Cardiac muscle cell (in vitro differentiated cells and primary cell): ENCODE results near the gene CDC42SE1. TPM values are rescaled to one million over a fixed set of nuclear protein-coding genes. Genes with fewer than 3 reads are reported as not detected.

ENCODE experiments used
- DNase-seq, 2 donors: peaks; one replicate each; pipeline versions ENCODE4 v3.0.0 to v3.0.0-alpha.2; 2010 to 2017; ENCODE audit warnings: low read depth in 1 of 2, low spot score in 1 of 2
- H3K27ac ChIP-seq: fragments of 200-600 bp; sonication (generic); 2 replicates; pipeline ENCODE4 v1.5.1; 2016
- H3K27me3 ChIP-seq: fragments of 200-600 bp; sonication (generic); 2 replicates; pipeline ENCODE4 v1.6.0; 2016; ENCODE audit warnings: control low read depth
- H3K36me3 ChIP-seq: fragments of 200-600 bp; sonication (generic); 2 replicates; pipeline ENCODE4 v1.5.1; 2016; ENCODE audit warnings: control low read depth
- H3K4me1 ChIP-seq: fragments of 200-600 bp; sonication (generic); 2 replicates; pipeline ENCODE4 v1.8.1; 2017; ENCODE audit warnings: low read depth, mild to moderate bottlenecking, mixed run types
- H3K4me3 ChIP-seq: fragments of 200-600 bp; sonication (generic); 2 replicates; pipeline ENCODE4 v1.5.1; 2016; ENCODE audit warnings: mild to moderate bottlenecking
- H3K9me3 ChIP-seq: fragments of 200-600 bp; sonication (generic); 2 replicates; pipeline ENCODE4 v1.5.1; 2017; ENCODE audit warnings: low read depth, mild to moderate bottlenecking, control low read depth
- polyA plus RNA-seq: library from polyadenylated mRNA; unstranded; fragments of >200 nt; fragmentation: Nextera tagmentation; extraction: Ambion mirVana; gene quantifications from 2 replicates; pipeline ENCODE4 v1.2.1, GENCODE V29; 2016
- total RNA-seq: library from RNA; depleted of rRNA; stranded (reverse); fragments of >200 nt; gene quantifications from 2 replicates; pipeline ENCODE4 v1.2.3, GENCODE V29; 2016
- TF ChIP-seq, protein P1 (sequence below): IDR thresholded peaks from 2 replicates; pipeline ENCODE4 v1.5.1; 2012; ENCODE audit warnings: low read depth, mild to moderate bottlenecking, low read length

CDC42SE1 gene
- total and polyA plus RNA-seq, 2 experiments from 2014 or later, result 24.0 to 49.3 TPM

DNA sequence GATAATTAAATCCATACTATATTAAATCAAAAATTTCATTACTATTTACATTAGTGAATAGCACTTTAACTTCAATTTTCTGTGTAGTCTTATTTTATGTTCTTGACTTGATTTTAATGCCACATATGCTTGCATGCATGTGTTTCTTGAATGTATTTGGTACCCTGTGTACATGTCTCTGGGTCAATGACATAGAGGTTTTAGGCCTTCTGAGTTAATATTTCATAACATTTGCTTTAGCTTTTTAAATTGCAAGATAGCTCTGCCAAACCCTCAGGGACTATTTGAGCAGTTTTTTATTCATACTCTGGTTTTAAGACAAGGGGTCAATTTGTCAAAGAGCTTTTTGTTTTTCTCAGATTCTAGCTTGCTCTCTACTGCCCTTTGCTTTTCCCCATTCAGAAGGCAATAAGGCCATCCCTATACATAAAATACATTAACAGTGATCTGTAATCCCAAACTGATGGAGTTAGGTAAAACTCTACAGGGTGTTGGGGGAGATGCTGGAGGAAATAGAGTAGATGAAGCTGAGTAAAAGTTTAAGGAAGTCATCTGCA is 5.7 kb upstream of the CDC42SE1 start:
- TF ChIP-seq, protein P1, sequence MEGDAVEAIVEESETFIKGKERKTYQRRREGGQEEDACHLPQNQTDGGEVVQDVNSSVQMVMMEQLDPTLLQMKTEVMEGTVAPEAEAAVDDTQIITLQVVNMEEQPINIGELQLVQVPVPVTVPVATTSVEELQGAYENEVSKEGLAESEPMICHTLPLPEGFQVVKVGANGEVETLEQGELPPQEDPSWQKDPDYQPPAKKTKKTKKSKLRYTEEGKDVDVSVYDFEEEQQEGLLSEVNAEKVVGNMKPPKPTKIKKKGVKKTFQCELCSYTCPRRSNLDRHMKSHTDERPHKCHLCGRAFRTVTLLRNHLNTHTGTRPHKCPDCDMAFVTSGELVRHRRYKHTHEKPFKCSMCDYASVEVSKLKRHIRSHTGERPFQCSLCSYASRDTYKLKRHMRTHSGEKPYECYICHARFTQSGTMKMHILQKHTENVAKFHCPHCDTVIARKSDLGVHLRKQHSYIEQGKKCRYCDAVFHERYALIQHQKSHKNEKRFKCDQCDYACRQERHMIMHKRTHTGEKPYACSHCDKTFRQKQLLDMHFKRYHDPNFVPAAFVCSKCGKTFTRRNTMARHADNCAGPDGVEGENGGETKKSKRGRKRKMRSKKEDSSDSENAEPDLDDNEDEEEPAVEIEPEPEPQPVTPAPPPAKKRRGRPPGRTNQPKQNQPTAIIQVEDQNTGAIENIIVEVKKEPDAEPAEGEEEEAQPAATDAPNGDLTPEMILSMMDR, result no peak
- Histone ChIP-seq H3K4me3 (no peak overlapping the region), H3K27ac (no peak overlapping the region), H3K4me1 (no peaks in the 10 kb centered on the region), H3K36me3 (no peaks in the 10 kb centered on the region), H3K9me3 (no peaks in the 10 kb centered on the region), H3K27me3 (no peaks in the 10 kb centered on the region)
- no peak for DNase-seq

DNA sequence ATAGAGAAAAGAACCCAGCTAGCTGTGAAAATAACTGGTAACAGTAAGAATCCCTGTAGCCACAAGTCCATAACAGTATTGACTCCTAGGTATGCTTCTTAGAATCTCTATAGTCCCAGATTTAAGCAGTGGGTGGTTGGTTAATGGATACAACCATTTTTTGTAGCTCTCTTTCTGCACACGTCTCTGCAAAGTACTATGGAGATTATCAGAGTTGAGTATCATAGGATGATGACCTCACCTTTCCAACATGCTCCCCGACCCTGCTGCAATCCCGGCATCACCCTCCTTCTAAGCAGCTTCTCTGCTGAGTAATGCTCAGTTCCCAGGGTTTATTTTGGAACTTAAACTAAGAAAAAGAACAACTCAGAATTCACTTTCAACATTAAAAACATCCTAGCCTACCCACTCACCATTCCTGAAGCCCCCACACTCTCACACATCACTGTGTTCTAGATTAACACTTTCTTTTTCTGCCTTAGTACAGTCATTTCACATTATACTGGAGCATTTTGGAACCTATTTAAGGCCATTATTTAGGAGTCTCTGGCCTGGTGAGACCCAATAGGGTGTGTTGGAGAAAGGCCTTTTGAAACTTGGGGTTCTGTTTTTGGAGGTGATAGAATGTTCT is 3.4 kb upstream of the CDC42SE1 start:
- TF ChIP-seq, protein P1, result no peak
- H3K9me3 ChIP-seq, result no peaks in the 10 kb centered on the region
- H3K4me3 ChIP-seq, result no peak overlapping the region
- no peaks in the 10 kb centered on the region for H3K27me3 ChIP-seq
- DNase-seq, result peak in 1 of 2 donors; percentile 74
- H3K36me3 ChIP-seq, result no peaks in the 10 kb centered on the region
- H3K4me1 ChIP-seq, result peaks cover 6% of the 10 kb centered on the region
- no peak overlapping the region for H3K27ac ChIP-seq

DNA sequence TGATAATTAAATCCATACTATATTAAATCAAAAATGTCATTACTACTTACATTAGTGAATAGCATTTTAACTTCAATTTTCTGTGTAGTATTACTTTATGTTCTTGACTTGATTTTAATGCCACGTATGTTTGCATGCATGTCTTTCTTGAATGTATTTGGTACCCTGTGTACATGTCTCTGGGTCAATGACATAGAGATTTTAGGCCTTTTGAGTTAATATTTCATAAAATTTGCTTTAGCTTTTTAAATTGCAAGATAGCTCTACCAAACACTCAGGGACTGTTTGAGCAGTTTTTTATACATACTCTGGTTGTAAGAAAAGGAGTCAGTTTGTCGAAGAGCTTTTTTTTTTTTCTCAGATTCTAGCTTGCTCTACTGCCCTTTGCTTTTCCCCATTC is 2.3 kb upstream of the CDC42SE1 start:
- H3K4me3 ChIP-seq, result peak overlapping the region; percentile 79
- TF ChIP-seq, protein P1, result no peak
- peak overlapping the region; percentile 82 for H3K27ac ChIP-seq
- peaks cover 8% of the 10 kb centered on the region for H3K4me1 ChIP-seq
- H3K36me3 ChIP-seq, result no peaks in the 10 kb centered on the region
- H3K9me3 ChIP-seq, result no peaks in the 10 kb centered on the region
- H3K27me3 ChIP-seq, result no peaks in the 10 kb centered on the region
- DNase-seq, result no peak

DNA sequence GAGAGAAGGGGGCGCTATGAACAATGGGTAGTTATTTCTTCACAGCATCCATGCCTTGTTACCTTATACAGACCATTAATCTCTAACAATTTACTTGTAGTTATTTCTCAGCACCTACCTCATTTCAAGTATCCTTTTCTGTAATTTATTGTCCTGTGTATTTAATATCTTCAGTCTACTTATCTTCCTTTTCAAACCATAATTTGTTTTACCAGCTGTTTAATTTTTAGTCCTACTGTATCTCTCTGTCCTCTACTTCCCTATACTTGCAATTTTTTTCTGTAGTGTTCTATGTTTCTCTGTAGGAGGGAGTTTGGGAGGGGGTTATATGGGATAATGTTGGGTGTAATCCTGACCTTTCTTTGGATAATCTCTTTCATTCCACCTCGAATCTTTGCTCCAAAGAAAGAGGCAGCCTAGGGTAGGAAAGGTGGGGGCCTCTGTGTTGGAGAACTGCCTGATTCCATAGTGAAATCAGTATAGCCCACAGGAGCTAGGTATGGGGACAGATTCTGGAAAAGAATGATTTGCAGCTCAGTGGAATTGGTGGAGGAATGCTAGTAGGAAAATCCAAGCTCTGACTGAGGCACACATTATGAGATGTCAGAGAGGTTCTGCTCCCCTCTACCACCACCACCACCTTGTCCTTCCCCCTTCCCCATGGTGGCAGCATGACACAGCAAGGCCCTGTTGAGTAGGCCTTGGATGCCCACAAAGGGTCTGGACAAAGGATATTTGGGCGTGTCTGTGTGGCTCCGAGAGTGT is 1.4 kb upstream of the CDC42SE1 start:
- H3K27me3 ChIP-seq, result no peaks in the 10 kb centered on the region
- DNase-seq, result no peak
- H3K4me1 ChIP-seq, result peaks cover 8% of the 10 kb centered on the region
- peak overlapping the region; percentile 82 for H3K27ac ChIP-seq
- peak overlapping the region; percentile 79 for H3K4me3 ChIP-seq
- no peaks in the 10 kb centered on the region for H3K9me3 ChIP-seq
- H3K36me3 ChIP-seq, result no peaks in the 10 kb centered on the region
- TF ChIP-seq, protein P1, result no peak

DNA sequence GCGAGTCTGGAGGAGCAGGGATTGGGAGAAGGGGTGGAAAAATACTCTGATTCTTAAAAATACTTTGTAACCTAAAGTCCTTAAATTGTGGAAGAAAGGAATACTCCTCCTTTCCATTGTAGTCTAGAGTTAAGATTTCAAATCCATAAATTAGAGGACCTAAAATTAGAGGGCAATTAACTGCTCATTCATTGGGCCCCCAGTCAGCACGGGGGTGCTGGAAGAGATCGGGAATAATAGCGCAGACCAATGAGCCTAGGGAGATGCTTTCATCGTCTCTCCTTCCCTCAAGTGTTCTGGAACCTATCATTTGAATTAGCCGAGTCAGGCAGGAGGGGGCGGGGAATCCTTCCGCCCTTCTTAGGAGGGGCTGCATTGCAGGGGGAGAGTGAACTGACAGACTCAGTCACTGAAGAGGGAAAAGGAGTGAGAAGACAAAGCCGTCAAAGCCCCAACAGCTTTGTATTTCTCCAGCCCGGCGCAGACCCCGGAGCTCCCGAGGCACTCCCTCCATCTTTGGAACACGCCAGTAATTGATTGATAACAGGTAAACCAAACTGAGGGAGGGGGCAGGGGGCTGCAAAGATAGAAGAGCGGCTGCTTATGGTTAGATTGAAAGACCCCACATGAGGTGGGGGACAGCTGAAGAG is 710 bp upstream of the CDC42SE1 start, which contains the start of gene MLLT11:
Gene MLLT11, plus strand, starts transcription at position 391 of the 650 bp plus-strand sequence. CDS start 6,828 bp downstream, outside the sequence.
- DNase-seq, result peak; percentile 60 to 88
- peak within 1 kb of the TSS; percentile 82 for H3K27ac ChIP-seq

More for the DNA sequence above, 710 bp upstream of the CDC42SE1 start, which contains the start of gene MLLT11:
- Histone ChIP-seq H3K4me1 (peaks cover 8% of the 10 kb centered on the region), H3K36me3 (peaks cover 6% of the 10 kb centered on the region), H3K4me3 (peak within 1 kb of the TSS; percentile 79), H3K27me3 (no peaks in the 10 kb centered on the region), H3K9me3 (no peaks in the 10 kb centered on the region)
- TF ChIP-seq, protein P1, result no peak
